K562 (cell line): ENCODE data around the gene LINC00632. TPM values are rescaled to one million over a fixed set of nuclear protein-coding genes. Genes with fewer than 3 reads are reported as not detected.

Source experiments
- ATAC-seq: fragments of 200-7000 bp; cut with Tn5 transposase; 3 replicates; pipeline ENCODE4 v1.9.1; 2020; ENCODE audit warnings: moderate library complexity
- BruUV-seq: library from RNA; stranded (reverse); fragments of 400-500 nt; replicated peaks from 2 replicates; lab custom pipeline; 2021; lab: Mats Ljungman, UMichigan
- CTCF ChIA-PET: fragments of 300-600 bp; formaldehyde crosslinking; extraction: SDS; loops from one replicate; lab custom pipeline; 2021; ENCODE audit warnings: low intra/inter-chr PET ratio; lab: Yijun Ruan, JAX
- POLR2A ChIA-PET: fragments of 300-600, 350-650 bp; sonication (Branson Sonifier 250); formaldehyde crosslinking; extraction: SDS; loops from one replicate; lab custom pipeline; 2021; ENCODE audit warnings: antibody characterized with exemption, inconsistent platforms; lab: Yijun Ruan, JAX
- DNase-seq, 4 experiments: peaks; one replicate each; pipeline versions ENCODE4 v3.0.0 to v3.0.0-alpha.2; 2011 to 2018; ENCODE audit warnings: low spot score in 3 of 4, mixed read lengths in 3 of 4; ENCODE audit errors: extremely low read depth in 1 of 4
- FAIRE-seq: peaks from 2 replicates; lab custom pipeline; 2011; peaks lifted over from hg19 to GRCh38; lab: Jason Lieb, UNC
- H2AFZ ChIP-seq: 2 replicates; pipeline ENCODE4 v1.6.0; 2011; ENCODE audit warnings: low read depth, low read length, control low read depth, inconsistent platforms
- H3K27ac ChIP-seq: fragments of 200-600 bp; 3 replicates; pipeline ENCODE4 v1.8.0; 2011; ENCODE audit warnings: low read depth, mild to moderate bottlenecking, control low read depth, inconsistent platforms, low read length, moderate library complexity, mixed read lengths; ENCODE audit errors: extremely low read depth
- H3K27me3 ChIP-seq, 2 experiments: fragments of 300-600 bp in 1 of 2; 2 replicates in 1 of 2; 3 replicates in 1 of 2; pipeline versions ENCODE4 v1.6.0 to v1.8.0; 2011; ENCODE audit warnings: inconsistent platforms in 2 of 2, low read length in 2 of 2, mild to moderate bottlenecking in 1 of 2, mixed read lengths in 1 of 2, moderate library complexity in 1 of 2; ENCODE audit not compliant: control insufficient read depth in 2 of 2, insufficient read depth in 2 of 2
- H3K36me3 ChIP-seq: fragments of 300-600 bp; 3 replicates; pipeline ENCODE4 v1.8.0; 2011; ENCODE audit warnings: mild to moderate bottlenecking, low read length, inconsistent platforms; ENCODE audit not compliant: control insufficient read depth, insufficient read depth
- H3K4me1 ChIP-seq, 2 experiments: fragments of 200-600 bp in 1 of 2; replicated peaks in 1 of 2; 2 replicates in 1 of 2; 3 replicates in 1 of 2; pipeline versions ENCODE4 v1.5.1 to v1.8.0; 2011; ENCODE audit warnings: inconsistent platforms in 2 of 2, low read length in 2 of 2, mild to moderate bottlenecking in 1 of 2, mixed read lengths in 1 of 2, moderate library complexity in 1 of 2; ENCODE audit not compliant: control insufficient read depth in 2 of 2, insufficient read depth in 2 of 2
- H3K4me2 ChIP-seq: 2 replicates; pipeline ENCODE4 v1.6.1; 2011; ENCODE audit warnings: low read length, control low read depth, inconsistent platforms, mixed read lengths; ENCODE audit not compliant: insufficient read depth
- H3K4me3 ChIP-seq: fragments of 200-600 bp; sonication (generic), shearing (Covaris generic); 2 replicates; pipeline ENCODE4 v1.5.1; 2016; ENCODE audit warnings: control low read depth, inconsistent platforms
- H3K79me2 ChIP-seq: fragments of 200-600 bp; 3 replicates; pipeline ENCODE4 v1.8.0; 2011; ENCODE audit warnings: low read length, inconsistent platforms; ENCODE audit not compliant: control insufficient read depth, insufficient read depth
- H3K9ac ChIP-seq, 2 experiments: 2 replicates each; pipeline versions ENCODE4 v1.6.0 to v1.6.1; 2011; ENCODE audit warnings: low read depth in 2 of 2, low read length in 2 of 2, control low read depth in 1 of 2, inconsistent platforms in 1 of 2, mild to moderate bottlenecking in 1 of 2, mixed read lengths in 1 of 2; ENCODE audit not compliant: insufficient read depth in 1 of 2
- H3K9me1 ChIP-seq: one replicate; pipeline ENCODE4 v1.6.0; 2011; ENCODE audit warnings: inconsistent platforms, mild to moderate bottlenecking, low read length, moderate library complexity; ENCODE audit not compliant: control insufficient read depth, insufficient read depth
- H3K9me3 ChIP-seq: replicated peaks from 2 replicates; pipeline ENCODE4 v1.5.1; 2011; ENCODE audit warnings: low read depth, low read length, inconsistent platforms; ENCODE audit not compliant: control insufficient read depth, insufficient read depth
- H4K20me1 ChIP-seq: replicated peaks from 2 replicates; pipeline ENCODE4 v1.6.1; 2011; ENCODE audit warnings: low read length, inconsistent platforms, mixed read lengths; ENCODE audit not compliant: control insufficient read depth, insufficient read depth
- ARID1B ChIP-seq: fragments of 450-650 bp; IDR thresholded peaks from 2 replicates; pipeline ENCODE4 v1.6.1; 2016; ENCODE audit warnings: antibody characterized with exemption, mild to moderate bottlenecking, inconsistent platforms
- ATF7 ChIP-seq: fragments of 450-650 bp; IDR thresholded peaks from 2 replicates; pipeline ENCODE4 v1.7.1; 2014; ENCODE audit warnings: mild to moderate bottlenecking, moderate library complexity
- ETV1 ChIP-seq: fragments of 450-650 bp; conservative IDR thresholded peaks from 2 replicates; pipeline ENCODE4 v1.6.1; 2016; ENCODE audit warnings: missing genetic modification characterization, control low read depth, low read depth, missing compliant biosample characterization
- FOXM1 ChIP-seq, 2 experiments: fragments of 450-650 bp in 1 of 2; sonication (generic) in 1 of 2; formaldehyde crosslinking in 1 of 2; IDR thresholded peaks; 2 replicates each; pipeline versions ENCODE4 v1.6.1 to v1.9.0; 2017 to 2022; ENCODE audit warnings: low read depth in 2 of 2, mild to moderate bottlenecking in 2 of 2, missing genetic modification reagents in 1 of 2, moderate library complexity in 1 of 2
- GTF2A2 ChIP-seq: IDR thresholded peaks from 2 replicates; pipeline ENCODE4 v1.6.1; 2016; ENCODE audit warnings: mild to moderate bottlenecking, missing genetic modification characterization, missing compliant biosample characterization
- MCM7 ChIP-seq, 2 experiments: fragments of 450-650 bp; IDR thresholded peaks; 2 replicates each; pipeline ENCODE4 v1.6.1; 2016 to 2018
- PTRF ChIP-seq: fragments of 450-650 bp; IDR thresholded peaks from 2 replicates; pipeline ENCODE4 v1.6.1; 2016; ENCODE audit warnings: mild to moderate bottlenecking, missing genetic modification characterization, missing compliant biosample characterization
- SIN3B ChIP-seq: fragments of 450-650 bp; IDR thresholded peaks from 2 replicates; pipeline ENCODE4 v1.6.1; 2017; ENCODE audit warnings: low read depth, mild to moderate bottlenecking, moderate library complexity
- SRSF1 ChIP-seq: fragments of 200-400 bp; formaldehyde crosslinking; IDR thresholded peaks from 2 replicates; pipeline ENCODE4 v1.6.1; 2017; ENCODE audit warnings: mild to moderate bottlenecking, low read depth, low read length, moderate library complexity
- TEAD2 ChIP-seq: fragments of 450-650 bp; IDR thresholded peaks from 2 replicates; pipeline ENCODE4 v1.6.1; 2016; ENCODE audit warnings: missing genetic modification characterization, control low read depth, missing compliant biosample characterization
- ZNF23 ChIP-seq: fragments of 250-450 bp; sonication (Bioruptor Pico); IDR thresholded peaks from 2 replicates; pipeline ENCODE4 v1.4.0; 2020; ENCODE audit warnings: mild to moderate bottlenecking
- whole genome bisulfite sequencing: fragments of 100-300 bp; shearing (Covaris generic); methylation state at CpG from one replicate; pipeline ENCODE4 v1.1.6; 2016; ENCODE audit warnings: low coverage, mixed read lengths; ENCODE audit not compliant: insufficient coverage; ENCODE audit errors: missing lambda C conversion rate; 5-methylcytosine and 5-hydroxymethylcytosine counted together
- in situ Hi-C: fragments of 300-500 bp; cut with MboI; formaldehyde crosslinking; loops from 4 replicates; pipeline ENCODE4 v1.15.0; 2018; ENCODE audit warnings: inconsistent platforms, mixed read lengths
- intact Hi-C: fragments of 100-400 bp; cut with micrococcal nuclease; formaldehyde crosslinking; loops from 2 replicates; pipeline ENCODE4 v1.14.2; 2022
- polyA plus RNA-seq, 8 experiments: library from polyadenylated mRNA; depleted of rRNA in 4 of 8; stranded (reverse) in 5 of 8; unstranded in 3 of 8; fragments of >200 nt; fragmentation: Nextera tagmentation in 2 of 8; fragmentation: Illumina TruSeq in 1 of 8; extraction: Ambion mirVana in 2 of 8; extraction: Trizol in 1 of 8; gene quantifications; 2 replicates each; pipeline versions ENCODE4 v1.2.1 to v1.2.3, GENCODE V29; 2011 to 2014; ENCODE audit warnings: inconsistent platforms in 1 of 8, missing spikeins in 1 of 8
- total RNA-seq, 7 experiments: library from RNA; depleted of rRNA in 6 of 7; stranded (reverse); fragments of >200 nt in 6 of 7; fragmentation: Illumina TruSeq in 2 of 7; extraction: Trizol in 2 of 7; gene quantifications; 2 replicates each; pipeline versions ENCODE4 v1.2.1 to v1.2.3, GENCODE V29; 2011 to 2021; ENCODE audit warnings: low replicate concordance in 1 of 7
- TF ChIP-seq, protein P1 (sequence below): fragments of 450-650 bp; formaldehyde crosslinking; IDR thresholded peaks from 2 replicates; pipeline ENCODE4 v1.4.0; 2020; ENCODE audit warnings: mild to moderate bottlenecking
- TF ChIP-seq, protein P2 (sequence below): fragments of 200-400 bp; formaldehyde crosslinking; IDR thresholded peaks from 2 replicates; pipeline ENCODE4 v1.6.1; 2017; ENCODE audit warnings: mild to moderate bottlenecking, low read depth, low read length, moderate library complexity
- TF ChIP-seq, protein P3 (sequence below): fragments of 250-450 bp; sonication (Bioruptor Pico); IDR thresholded peaks from 2 replicates; pipeline ENCODE4 v1.5.1; 2021; ENCODE audit warnings: mild to moderate bottlenecking
- TF ChIP-seq, protein P4 (sequence below): sonication (generic); formaldehyde crosslinking; IDR thresholded peaks from 2 replicates; pipeline ENCODE4 v1.8.1; 2022; ENCODE audit warnings: missing genetic modification reagents
- TF ChIP-seq, protein P5 (sequence below): fragments of 450-650 bp; conservative IDR thresholded peaks from 2 replicates; pipeline ENCODE4 v1.6.1; 2016; ENCODE audit warnings: missing genetic modification characterization, low read depth, mild to moderate bottlenecking, control low read depth, missing compliant biosample characterization

LINC00632 gene
- total and polyA plus RNA-seq, 9 of the 15 experiments (the other 6 are each of a cell fraction or from before 2014, with no cell fraction given), result 0.06 to 0.20 TPM; not detected in 7

DNA sequence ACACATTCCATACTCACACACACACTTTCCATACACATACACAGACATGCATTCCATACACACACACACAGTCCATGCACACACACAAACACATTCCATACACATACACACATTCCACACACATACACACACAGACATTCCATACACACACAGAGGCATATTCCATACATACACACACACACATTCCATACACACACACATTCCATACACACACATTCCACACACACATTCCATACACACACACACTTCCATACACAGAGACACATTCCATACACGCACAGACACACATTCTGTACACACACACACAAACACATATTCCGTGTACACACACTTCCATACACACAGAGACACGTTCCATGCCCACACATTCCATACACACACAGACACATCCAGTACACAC is 14.8 kb downstream of the LINC00632 start:
- Histone ChIP-seq H4K20me1 (no peaks in the 10 kb centered on the region), H3K27ac (no peak overlapping the region), H3K9ac (no peak overlapping the region), H3K79me2 (no peaks in the 10 kb centered on the region), H3K4me3 (no peak overlapping the region), H3K4me1 (no peaks in the 10 kb centered on the region), H3K9me3 (no peaks in the 10 kb centered on the region; the same call in 1 of the 2 replicates), H3K9me1 (no peaks in the 10 kb centered on the region), H3K4me2 (no peak overlapping the region), H3K36me3 (no peaks in the 10 kb centered on the region), H3K27me3 (no peaks in the 10 kb centered on the region), H2AFZ (no peak overlapping the region)
- CTCF ChIA-PET, result no interaction called here
- 4% methylated on average over 3 of the region's 3 CpGs for WGBS
- intact Hi-C loops (no loop called here), in situ Hi-C loops (no loop called here)
- POLR2A ChIA-PET, result no interaction called here
- ATAC-seq (no peak), DNase-seq (no peak), FAIRE-seq (no peak)
- no TSS peak for BruUV-seq
- TF ChIP-seq ETV1, result no peak
- TF ChIP-seq, protein P1, sequence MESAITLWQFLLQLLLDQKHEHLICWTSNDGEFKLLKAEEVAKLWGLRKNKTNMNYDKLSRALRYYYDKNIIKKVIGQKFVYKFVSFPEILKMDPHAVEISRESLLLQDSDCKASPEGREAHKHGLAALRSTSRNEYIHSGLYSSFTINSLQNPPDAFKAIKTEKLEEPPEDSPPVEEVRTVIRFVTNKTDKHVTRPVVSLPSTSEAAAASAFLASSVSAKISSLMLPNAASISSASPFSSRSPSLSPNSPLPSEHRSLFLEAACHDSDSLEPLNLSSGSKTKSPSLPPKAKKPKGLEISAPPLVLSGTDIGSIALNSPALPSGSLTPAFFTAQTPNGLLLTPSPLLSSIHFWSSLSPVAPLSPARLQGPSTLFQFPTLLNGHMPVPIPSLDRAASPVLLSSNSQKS (CRISPR knock-in tag), result no peak
- no peak for TF ChIP-seq GTF2A2 (tag)
- TF ChIP-seq TEAD2, result no peak
- TF ChIP-seq, protein P2, sequence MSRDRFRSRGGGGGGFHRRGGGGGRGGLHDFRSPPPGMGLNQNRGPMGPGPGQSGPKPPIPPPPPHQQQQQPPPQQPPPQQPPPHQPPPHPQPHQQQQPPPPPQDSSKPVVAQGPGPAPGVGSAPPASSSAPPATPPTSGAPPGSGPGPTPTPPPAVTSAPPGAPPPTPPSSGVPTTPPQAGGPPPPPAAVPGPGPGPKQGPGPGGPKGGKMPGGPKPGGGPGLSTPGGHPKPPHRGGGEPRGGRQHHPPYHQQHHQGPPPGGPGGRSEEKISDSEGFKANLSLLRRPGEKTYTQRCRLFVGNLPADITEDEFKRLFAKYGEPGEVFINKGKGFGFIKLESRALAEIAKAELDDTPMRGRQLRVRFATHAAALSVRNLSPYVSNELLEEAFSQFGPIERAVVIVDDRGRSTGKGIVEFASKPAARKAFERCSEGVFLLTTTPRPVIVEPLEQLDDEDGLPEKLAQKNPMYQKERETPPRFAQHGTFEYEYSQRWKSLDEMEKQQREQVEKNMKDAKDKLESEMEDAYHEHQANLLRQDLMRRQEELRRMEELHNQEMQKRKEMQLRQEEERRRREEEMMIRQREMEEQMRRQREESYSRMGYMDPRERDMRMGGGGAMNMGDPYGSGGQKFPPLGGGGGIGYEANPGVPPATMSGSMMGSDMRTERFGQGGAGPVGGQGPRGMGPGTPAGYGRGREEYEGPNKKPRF, result no peak
- no peak for TF ChIP-seq SRSF1
- TF ChIP-seq SIN3B, result no peak
- TF ChIP-seq, protein P3, sequence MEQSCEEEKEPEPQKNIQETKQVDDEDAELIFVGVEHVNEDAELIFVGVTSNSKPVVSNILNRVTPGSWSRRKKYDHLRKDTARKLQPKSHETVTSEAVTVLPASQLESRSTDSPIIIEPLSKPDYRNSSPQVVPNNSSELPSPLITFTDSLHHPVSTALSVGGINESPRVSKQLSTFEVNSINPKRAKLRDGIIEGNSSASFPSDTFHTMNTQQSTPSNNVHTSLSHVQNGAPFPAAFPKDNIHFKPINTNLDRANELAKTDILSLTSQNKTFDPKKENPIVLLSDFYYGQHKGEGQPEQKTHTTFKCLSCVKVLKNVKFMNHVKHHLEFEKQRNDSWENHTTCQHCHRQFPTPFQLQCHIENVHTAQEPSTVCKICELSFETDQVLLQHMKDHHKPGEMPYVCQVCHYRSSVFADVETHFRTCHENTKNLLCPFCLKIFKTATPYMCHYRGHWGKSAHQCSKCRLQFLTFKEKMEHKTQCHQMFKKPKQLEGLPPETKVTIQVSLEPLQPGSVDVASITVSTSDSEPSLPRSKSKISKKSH, result no peak
- no peak for TF ChIP-seq MCM7 (IDR thresholded peaks at IDR 0.05)
- TF ChIP-seq PTRF (tag), result no peak
- TF ChIP-seq, protein P4, sequence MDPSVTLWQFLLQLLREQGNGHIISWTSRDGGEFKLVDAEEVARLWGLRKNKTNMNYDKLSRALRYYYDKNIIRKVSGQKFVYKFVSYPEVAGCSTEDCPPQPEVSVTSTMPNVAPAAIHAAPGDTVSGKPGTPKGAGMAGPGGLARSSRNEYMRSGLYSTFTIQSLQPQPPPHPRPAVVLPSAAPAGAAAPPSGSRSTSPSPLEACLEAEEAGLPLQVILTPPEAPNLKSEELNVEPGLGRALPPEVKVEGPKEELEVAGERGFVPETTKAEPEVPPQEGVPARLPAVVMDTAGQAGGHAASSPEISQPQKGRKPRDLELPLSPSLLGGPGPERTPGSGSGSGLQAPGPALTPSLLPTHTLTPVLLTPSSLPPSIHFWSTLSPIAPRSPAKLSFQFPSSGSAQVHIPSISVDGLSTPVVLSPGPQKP (CRISPR knock-in tag), result no peak
- no peak for TF ChIP-seq ZNF23 (CRISPR knock-in tag)
- TF ChIP-seq ARID1B, result no peak
- no peak for TF ChIP-seq ATF7
- no peak for TF ChIP-seq FOXM1 (IDR thresholded peaks at IDR 0.05; ENCODE audit: low read depth)
- no peak for TF ChIP-seq FOXM1 (CRISPR knock-in tag; IDR thresholded peaks at IDR 0.05; ENCODE audit: low read depth)
- TF ChIP-seq, protein P5, sequence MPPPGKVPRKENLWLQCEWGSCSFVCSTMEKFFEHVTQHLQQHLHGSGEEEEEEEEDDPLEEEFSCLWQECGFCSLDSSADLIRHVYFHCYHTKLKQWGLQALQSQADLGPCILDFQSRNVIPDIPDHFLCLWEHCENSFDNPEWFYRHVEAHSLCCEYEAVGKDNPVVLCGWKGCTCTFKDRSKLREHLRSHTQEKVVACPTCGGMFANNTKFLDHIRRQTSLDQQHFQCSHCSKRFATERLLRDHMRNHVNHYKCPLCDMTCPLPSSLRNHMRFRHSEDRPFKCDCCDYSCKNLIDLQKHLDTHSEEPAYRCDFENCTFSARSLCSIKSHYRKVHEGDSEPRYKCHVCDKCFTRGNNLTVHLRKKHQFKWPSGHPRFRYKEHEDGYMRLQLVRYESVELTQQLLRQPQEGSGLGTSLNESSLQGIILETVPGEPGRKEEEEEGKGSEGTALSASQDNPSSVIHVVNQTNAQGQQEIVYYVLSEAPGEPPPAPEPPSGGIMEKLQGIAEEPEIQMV (tag), result no peak
